Panc1 (cell line): ENCODE measurements around the gene AEBP2.

Experiments used
- SIN3A ChIP-seq: IDR thresholded peaks from 2 replicates; pipeline ENCODE4 v1.6.1; 2012; ENCODE audit warnings: low read depth, mild to moderate bottlenecking, low read length, moderate library complexity, borderline replicate concordance; ENCODE audit not compliant: insufficient read depth
- TF ChIP-seq, protein P1 (sequence below): fragments of 450-650 bp; IDR thresholded peaks from 2 replicates; pipeline ENCODE4 v1.5.1; 2017; ENCODE audit warnings: mild to moderate bottlenecking

DNA sequence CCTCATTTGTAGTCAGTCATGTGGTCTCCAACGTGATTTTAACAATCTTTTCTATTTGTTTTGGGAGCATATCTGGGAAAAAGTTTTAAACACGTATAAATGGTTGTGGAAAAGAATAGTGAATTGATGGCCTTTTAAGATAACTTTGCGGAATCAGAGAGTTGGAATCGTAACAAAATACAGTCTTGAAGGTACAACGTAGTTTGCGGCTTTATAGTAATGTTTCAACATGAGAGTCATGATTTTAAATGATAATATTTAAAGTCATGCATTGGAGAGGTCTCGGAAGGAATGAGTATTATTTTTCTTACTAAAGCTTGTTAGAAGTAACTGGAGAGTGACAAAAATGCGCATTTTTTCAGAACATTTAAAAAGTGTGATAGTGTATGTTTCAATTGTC lies 1.6 kb downstream of the AEBP2 start:
- TF ChIP-seq, protein P1, sequence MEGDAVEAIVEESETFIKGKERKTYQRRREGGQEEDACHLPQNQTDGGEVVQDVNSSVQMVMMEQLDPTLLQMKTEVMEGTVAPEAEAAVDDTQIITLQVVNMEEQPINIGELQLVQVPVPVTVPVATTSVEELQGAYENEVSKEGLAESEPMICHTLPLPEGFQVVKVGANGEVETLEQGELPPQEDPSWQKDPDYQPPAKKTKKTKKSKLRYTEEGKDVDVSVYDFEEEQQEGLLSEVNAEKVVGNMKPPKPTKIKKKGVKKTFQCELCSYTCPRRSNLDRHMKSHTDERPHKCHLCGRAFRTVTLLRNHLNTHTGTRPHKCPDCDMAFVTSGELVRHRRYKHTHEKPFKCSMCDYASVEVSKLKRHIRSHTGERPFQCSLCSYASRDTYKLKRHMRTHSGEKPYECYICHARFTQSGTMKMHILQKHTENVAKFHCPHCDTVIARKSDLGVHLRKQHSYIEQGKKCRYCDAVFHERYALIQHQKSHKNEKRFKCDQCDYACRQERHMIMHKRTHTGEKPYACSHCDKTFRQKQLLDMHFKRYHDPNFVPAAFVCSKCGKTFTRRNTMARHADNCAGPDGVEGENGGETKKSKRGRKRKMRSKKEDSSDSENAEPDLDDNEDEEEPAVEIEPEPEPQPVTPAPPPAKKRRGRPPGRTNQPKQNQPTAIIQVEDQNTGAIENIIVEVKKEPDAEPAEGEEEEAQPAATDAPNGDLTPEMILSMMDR: no peak
- no peak for TF ChIP-seq SIN3A
